PC-3 (cell line): ENCODE data around the gene KANK3.
A peak's percentile ranks its signal among the peaks of the same experiment; 100 is the strongest.

Experiments used
- CTCF ChIP-seq: fragments of 300-600 bp; sonication (generic); conservative IDR thresholded peaks from 2 replicates; pipeline ENCODE4 v1.5.1; 2017; ENCODE audit warnings: antibody characterized with exemption, low read depth, mild to moderate bottlenecking, low read length
- EZH2 ChIP-seq: fragments of 300-600 bp; sonication (generic); IDR thresholded peaks from one replicate; pipeline ENCODE4 v1.6.1; 2017; ENCODE audit warnings: antibody characterized with exemption, mild to moderate bottlenecking, low read length; ENCODE audit not compliant: unreplicated experiment
- EZH2phosphoT487 ChIP-seq: fragments of 300-600 bp; sonication (generic); IDR thresholded peaks from 2 replicates; pipeline ENCODE4 v1.6.1; 2018; ENCODE audit warnings: mild to moderate bottlenecking, antibody characterized with exemption, low read length, borderline replicate concordance

GRCh38 chr19:8355631-8356402 lies 12.8 kb upstream of the KANK3 start:
- TF ChIP-seq EZH2: no peak
- TF ChIP-seq CTCF: 0 out of 2 replicates have a peak, but pooled peaks have one; percentile 19
- TF ChIP-seq EZH2phosphoT487: no peak
